Hepatocyte (in vitro differentiated cells): ENCODE measurements around the gene MDM4.

Experiments
- EZH2 ChIP-seq: fragments of 200-600 bp; sonication (generic); IDR thresholded peaks from 2 replicates; pipeline ENCODE4 v1.6.1; 2016; ENCODE audit warnings: antibody characterized with exemption, mild to moderate bottlenecking, borderline replicate concordance
- TF ChIP-seq, protein P1 (sequence below): fragments of 200-600 bp; sonication (generic); IDR thresholded peaks from 2 replicates; pipeline ENCODE4 v1.5.1; 2016; ENCODE audit warnings: antibody characterized with exemption, mild to moderate bottlenecking; ENCODE audit not compliant: poor library complexity

DNA sequence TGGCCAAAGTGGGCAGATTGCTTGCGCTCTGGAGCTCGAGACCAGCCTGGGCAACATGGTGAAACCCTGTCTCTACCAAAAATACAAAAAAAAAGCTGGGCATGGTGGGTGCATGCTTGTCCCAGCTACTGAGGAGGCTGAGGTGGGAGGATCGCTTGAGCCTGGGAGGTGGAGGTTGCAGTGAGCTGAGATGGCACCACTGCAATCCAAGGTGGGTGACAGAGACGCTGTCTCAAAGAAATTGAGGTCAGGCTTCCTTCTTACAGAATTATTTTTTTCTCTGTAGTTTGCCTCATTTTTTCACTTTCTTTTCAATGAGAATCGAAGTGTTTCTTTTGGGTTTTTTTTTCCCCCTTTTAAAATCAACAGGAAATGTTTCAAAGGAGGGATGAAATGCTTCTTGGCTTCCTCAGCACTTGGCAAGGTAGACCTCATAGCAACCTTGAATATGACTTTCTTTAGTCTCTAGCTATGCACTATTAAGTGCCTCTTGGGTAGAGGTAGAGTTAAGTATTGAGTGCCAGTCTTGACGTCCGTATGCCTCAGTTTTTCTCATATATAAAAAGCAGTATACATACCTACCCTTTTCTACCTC is 40.3 kb downstream of the MDM4 start:
- TF ChIP-seq, protein P1, sequence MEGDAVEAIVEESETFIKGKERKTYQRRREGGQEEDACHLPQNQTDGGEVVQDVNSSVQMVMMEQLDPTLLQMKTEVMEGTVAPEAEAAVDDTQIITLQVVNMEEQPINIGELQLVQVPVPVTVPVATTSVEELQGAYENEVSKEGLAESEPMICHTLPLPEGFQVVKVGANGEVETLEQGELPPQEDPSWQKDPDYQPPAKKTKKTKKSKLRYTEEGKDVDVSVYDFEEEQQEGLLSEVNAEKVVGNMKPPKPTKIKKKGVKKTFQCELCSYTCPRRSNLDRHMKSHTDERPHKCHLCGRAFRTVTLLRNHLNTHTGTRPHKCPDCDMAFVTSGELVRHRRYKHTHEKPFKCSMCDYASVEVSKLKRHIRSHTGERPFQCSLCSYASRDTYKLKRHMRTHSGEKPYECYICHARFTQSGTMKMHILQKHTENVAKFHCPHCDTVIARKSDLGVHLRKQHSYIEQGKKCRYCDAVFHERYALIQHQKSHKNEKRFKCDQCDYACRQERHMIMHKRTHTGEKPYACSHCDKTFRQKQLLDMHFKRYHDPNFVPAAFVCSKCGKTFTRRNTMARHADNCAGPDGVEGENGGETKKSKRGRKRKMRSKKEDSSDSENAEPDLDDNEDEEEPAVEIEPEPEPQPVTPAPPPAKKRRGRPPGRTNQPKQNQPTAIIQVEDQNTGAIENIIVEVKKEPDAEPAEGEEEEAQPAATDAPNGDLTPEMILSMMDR, result no peak
- no peak for TF ChIP-seq EZH2
